SK-N-SH (cell line): ENCODE measurements around the gene EEF2.

Experiments used
- CHD2 ChIP-seq: fragments of 150-350 bp; IDR thresholded peaks from 2 replicates; pipeline ENCODE4 v1.6.1; 2018; ENCODE audit warnings: low read length; ENCODE audit not compliant: partially characterized antibody
- EP300 ChIP-seq, 2 experiments: IDR thresholded peaks; 2 replicates each; pipeline versions ENCODE4 v1.4.0 to v1.6.1; 2012; ENCODE audit warnings: borderline replicate concordance in 1 of 2, low read depth in 1 of 2, low read length in 1 of 2
- JUND ChIP-seq: IDR thresholded peaks from 2 replicates; pipeline ENCODE4 v1.4.0; 2012
- MXI1 ChIP-seq: IDR thresholded peaks from 2 replicates; pipeline ENCODE4 v1.6.1; 2012; ENCODE audit warnings: mild to moderate bottlenecking, low read depth, low read length, improper control_type of control experiment
- POLR2AphosphoS5 ChIP-seq: IDR thresholded peaks from 2 replicates; pipeline ENCODE4 v1.6.1; 2012; ENCODE audit warnings: low read depth, low read length
- RAD21 ChIP-seq: IDR thresholded peaks from 2 replicates; pipeline ENCODE4 v1.6.1; 2012; ENCODE audit warnings: mild to moderate bottlenecking, low read length
- RFX5 ChIP-seq: IDR thresholded peaks from 2 replicates; pipeline ENCODE4 v1.6.1; 2012; ENCODE audit warnings: mild to moderate bottlenecking, improper control_type of control experiment, low read length
- RXRA ChIP-seq: IDR thresholded peaks from 2 replicates; pipeline ENCODE4 v1.4.0; 2012; ENCODE audit warnings: low read depth, mild to moderate bottlenecking, borderline replicate concordance
- SIN3A ChIP-seq: IDR thresholded peaks from 2 replicates; pipeline ENCODE4 v1.6.1; 2012; ENCODE audit warnings: low read depth, mild to moderate bottlenecking, low read length, moderate library complexity, borderline replicate concordance
- YY1 ChIP-seq: IDR thresholded peaks from 2 replicates; pipeline ENCODE4 v1.4.0; 2012; ENCODE audit warnings: low read depth, mild to moderate bottlenecking
- TF ChIP-seq, protein P1 (sequence below): IDR thresholded peaks from 2 replicates; pipeline ENCODE4 v1.6.1; 2012; ENCODE audit warnings: mild to moderate bottlenecking, low read depth, low read length, moderate library complexity
- TF ChIP-seq, protein P2 (sequence below): fragments of 200-600 bp; sonication (generic); IDR thresholded peaks from 2 replicates; pipeline ENCODE4 v1.6.1; 2017; ENCODE audit warnings: antibody characterized with exemption, mild to moderate bottlenecking, moderate library complexity
- TF ChIP-seq, protein P3 (sequence below): IDR thresholded peaks from 2 replicates; pipeline ENCODE4; 2012
- TF ChIP-seq, protein P4 (sequence below): IDR thresholded peaks from 2 replicates; pipeline ENCODE4 v1.4.0; 2012; ENCODE audit warnings: low read depth, borderline replicate concordance

DNA sequence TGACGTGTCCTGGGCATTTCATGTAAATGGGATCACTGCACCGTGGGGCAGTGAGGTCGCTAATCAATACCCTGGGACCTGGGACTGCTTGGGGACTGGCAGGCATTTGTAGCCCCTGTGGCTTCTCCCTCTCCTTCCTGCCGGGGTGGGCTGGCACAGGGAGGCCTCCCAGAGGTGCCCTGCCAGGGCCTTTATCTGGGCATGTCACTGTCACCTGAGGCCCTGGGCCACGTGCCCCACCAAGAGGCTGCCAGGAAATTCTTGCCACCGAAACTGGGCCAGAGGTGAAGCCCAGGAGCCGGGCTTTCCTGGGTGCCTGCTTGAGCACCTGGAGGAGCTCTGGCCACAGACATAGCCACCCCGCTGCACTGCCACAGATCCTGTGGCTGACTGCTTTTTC, 54.2 kb downstream of the EEF2 start:
- no peak for TF ChIP-seq CHD2
- TF ChIP-seq RFX5: no peak
- TF ChIP-seq, protein P1, sequence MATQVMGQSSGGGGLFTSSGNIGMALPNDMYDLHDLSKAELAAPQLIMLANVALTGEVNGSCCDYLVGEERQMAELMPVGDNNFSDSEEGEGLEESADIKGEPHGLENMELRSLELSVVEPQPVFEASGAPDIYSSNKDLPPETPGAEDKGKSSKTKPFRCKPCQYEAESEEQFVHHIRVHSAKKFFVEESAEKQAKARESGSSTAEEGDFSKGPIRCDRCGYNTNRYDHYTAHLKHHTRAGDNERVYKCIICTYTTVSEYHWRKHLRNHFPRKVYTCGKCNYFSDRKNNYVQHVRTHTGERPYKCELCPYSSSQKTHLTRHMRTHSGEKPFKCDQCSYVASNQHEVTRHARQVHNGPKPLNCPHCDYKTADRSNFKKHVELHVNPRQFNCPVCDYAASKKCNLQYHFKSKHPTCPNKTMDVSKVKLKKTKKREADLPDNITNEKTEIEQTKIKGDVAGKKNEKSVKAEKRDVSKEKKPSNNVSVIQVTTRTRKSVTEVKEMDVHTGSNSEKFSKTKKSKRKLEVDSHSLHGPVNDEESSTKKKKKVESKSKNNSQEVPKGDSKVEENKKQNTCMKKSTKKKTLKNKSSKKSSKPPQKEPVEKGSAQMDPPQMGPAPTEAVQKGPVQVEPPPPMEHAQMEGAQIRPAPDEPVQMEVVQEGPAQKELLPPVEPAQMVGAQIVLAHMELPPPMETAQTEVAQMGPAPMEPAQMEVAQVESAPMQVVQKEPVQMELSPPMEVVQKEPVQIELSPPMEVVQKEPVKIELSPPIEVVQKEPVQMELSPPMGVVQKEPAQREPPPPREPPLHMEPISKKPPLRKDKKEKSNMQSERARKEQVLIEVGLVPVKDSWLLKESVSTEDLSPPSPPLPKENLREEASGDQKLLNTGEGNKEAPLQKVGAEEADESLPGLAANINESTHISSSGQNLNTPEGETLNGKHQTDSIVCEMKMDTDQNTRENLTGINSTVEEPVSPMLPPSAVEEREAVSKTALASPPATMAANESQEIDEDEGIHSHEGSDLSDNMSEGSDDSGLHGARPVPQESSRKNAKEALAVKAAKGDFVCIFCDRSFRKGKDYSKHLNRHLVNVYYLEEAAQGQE: no peak
- no peak for TF ChIP-seq YY1
- TF ChIP-seq, protein P2, sequence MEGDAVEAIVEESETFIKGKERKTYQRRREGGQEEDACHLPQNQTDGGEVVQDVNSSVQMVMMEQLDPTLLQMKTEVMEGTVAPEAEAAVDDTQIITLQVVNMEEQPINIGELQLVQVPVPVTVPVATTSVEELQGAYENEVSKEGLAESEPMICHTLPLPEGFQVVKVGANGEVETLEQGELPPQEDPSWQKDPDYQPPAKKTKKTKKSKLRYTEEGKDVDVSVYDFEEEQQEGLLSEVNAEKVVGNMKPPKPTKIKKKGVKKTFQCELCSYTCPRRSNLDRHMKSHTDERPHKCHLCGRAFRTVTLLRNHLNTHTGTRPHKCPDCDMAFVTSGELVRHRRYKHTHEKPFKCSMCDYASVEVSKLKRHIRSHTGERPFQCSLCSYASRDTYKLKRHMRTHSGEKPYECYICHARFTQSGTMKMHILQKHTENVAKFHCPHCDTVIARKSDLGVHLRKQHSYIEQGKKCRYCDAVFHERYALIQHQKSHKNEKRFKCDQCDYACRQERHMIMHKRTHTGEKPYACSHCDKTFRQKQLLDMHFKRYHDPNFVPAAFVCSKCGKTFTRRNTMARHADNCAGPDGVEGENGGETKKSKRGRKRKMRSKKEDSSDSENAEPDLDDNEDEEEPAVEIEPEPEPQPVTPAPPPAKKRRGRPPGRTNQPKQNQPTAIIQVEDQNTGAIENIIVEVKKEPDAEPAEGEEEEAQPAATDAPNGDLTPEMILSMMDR: no peak
- no peak for TF ChIP-seq MXI1
- TF ChIP-seq POLR2AphosphoS5: no peak
- TF ChIP-seq SIN3A: no peak
- TF ChIP-seq, protein P3, sequence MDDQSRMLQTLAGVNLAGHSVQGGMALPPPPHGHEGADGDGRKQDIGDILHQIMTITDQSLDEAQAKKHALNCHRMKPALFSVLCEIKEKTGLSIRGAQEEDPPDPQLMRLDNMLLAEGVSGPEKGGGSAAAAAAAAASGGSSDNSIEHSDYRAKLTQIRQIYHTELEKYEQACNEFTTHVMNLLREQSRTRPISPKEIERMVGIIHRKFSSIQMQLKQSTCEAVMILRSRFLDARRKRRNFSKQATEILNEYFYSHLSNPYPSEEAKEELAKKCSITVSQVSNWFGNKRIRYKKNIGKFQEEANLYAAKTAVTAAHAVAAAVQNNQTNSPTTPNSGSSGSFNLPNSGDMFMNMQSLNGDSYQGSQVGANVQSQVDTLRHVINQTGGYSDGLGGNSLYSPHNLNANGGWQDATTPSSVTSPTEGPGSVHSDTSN: no peak
- TF ChIP-seq RXRA: no peak
- no peak for TF ChIP-seq EP300 (IDR thresholded peaks at IDR 0.05; ENCODE audit: borderline replicate concordance in 1 of 2, low read depth in 1 of 2, low read length in 1 of 2)
- TF ChIP-seq JUND: no peak
- TF ChIP-seq, protein P4, sequence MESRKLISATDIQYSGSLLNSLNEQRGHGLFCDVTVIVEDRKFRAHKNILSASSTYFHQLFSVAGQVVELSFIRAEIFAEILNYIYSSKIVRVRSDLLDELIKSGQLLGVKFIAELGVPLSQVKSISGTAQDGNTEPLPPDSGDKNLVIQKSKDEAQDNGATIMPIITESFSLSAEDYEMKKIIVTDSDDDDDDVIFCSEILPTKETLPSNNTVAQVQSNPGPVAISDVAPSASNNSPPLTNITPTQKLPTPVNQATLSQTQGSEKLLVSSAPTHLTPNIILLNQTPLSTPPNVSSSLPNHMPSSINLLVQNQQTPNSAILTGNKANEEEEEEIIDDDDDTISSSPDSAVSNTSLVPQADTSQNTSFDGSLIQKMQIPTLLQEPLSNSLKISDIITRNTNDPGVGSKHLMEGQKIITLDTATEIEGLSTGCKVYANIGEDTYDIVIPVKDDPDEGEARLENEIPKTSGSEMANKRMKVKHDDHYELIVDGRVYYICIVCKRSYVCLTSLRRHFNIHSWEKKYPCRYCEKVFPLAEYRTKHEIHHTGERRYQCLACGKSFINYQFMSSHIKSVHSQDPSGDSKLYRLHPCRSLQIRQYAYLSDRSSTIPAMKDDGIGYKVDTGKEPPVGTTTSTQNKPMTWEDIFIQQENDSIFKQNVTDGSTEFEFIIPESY: no peak
- TF ChIP-seq RAD21: no peak
